Right lobe of liver (tissue), 6 donors: ENCODE measurements around the gene PDE9A. TPM values are rescaled to one million over a fixed set of nuclear protein-coding genes. Genes with fewer than 3 reads are reported as not detected.

Experiments used
- ATAC-seq, 4 donors: fragments of 200-7000 bp; cut with Tn5 transposase; one replicate each; pipeline ENCODE4 v1.9.1; 2020; ENCODE audit warnings: mild to moderate bottlenecking in 4 of 4, moderate library complexity in 4 of 4
- DNase-seq, 3 donors: peaks; one replicate each; pipeline ENCODE4 v3.0.0-alpha.2; 2020
- H3K27ac ChIP-seq, 3 donors: fragments of 200-600 bp; one replicate each; pipeline ENCODE4 v1.8.0; 2022
- H3K27me3 ChIP-seq, 2 donors: fragments of 200-600 bp; one replicate each; pipeline ENCODE4 v1.8.0; 2022
- H3K36me3 ChIP-seq, 4 donors: fragments of 200-600 bp; sonication (generic) in 1 of 4; one replicate each; pipeline versions ENCODE4 v1.5.1 to v1.8.0; 2017 to 2022; ENCODE audit warnings: control low read depth in 1 of 4
- H3K4me1 ChIP-seq, 4 donors: fragments of 200-600 bp; sonication (generic) in 1 of 4; one replicate each; pipeline versions ENCODE4 v1.5.1 to v1.8.0; 2017 to 2022; ENCODE audit warnings: control low read depth in 1 of 4
- H3K4me3 ChIP-seq, 3 donors: fragments of 200-600 bp; one replicate each; pipeline ENCODE4 v1.8.0; 2022
- H3K9me3 ChIP-seq, 4 donors: fragments of 200-600 bp; sonication (generic) in 1 of 4; one replicate each; pipeline versions ENCODE4 v1.5.1 to v1.8.0; 2017 to 2022; ENCODE audit warnings: control low read depth in 1 of 4
- POLR2A ChIP-seq: fragments of 450-650 bp; IDR thresholded peaks from one replicate; pipeline ENCODE4 v1.6.1; 2017; ENCODE audit warnings: antibody characterized with exemption, mild to moderate bottlenecking
- WGBS: methylation state at CpG from one replicate; pipeline ENCODE4 v1.1.6; 2018; ENCODE audit warnings: low coverage, low lambda C conversion rate; ENCODE audit not compliant: insufficient coverage; ENCODE audit errors: missing lambda C conversion rate; 5-methylcytosine and 5-hydroxymethylcytosine counted together
- intact Hi-C, 2 donors: fragments of 100-400 bp; cut with DNase I; formaldehyde crosslinking; loops; one replicate each; pipeline versions ENCODE4 v1.11.2 to v1.14.1; 2022
- total RNA-seq, 6 experiments: library from RNA; depleted of rRNA in 2 of 6; stranded (reverse); fragments of >200 nt in 2 of 6; fragmentation: NEBNext Ultra II Directional in 3 of 6; extraction: Animal tissue kit (Norgen Biotek cat#: 25700) in 3 of 6; gene quantifications; one replicate each; pipeline versions ENCODE4 v1.1.0 to v1.2.4, GENCODE V29; 2016 to 2023
- TF ChIP-seq, protein P1 (sequence below), 4 donors: fragments of 200-600 bp in 3 of 4; fragments of 450-650 bp in 1 of 4; IDR thresholded peaks; one replicate each; pipeline versions ENCODE4 v1.5.1 to v1.8.0; 2016 to 2022; ENCODE audit warnings: antibody characterized with exemption in 4 of 4, mild to moderate bottlenecking in 2 of 4
- donor health status: DM: no; HTN: yes; CAD: no.
- donor health status: DM: no; HTN: no; CAD: no.
- donor health status: DM: no; HTN: no; CAD: no.
- donor health status: DM: no; HTN: yes; CAD: no.
- donor health status: DM: no; HTN: yes; CAD: no.

The PDE9A gene
- total RNA-seq, 6 experiments from 2014 or later: 1.1 to 5.9 (median 3.3) TPM

DNA sequence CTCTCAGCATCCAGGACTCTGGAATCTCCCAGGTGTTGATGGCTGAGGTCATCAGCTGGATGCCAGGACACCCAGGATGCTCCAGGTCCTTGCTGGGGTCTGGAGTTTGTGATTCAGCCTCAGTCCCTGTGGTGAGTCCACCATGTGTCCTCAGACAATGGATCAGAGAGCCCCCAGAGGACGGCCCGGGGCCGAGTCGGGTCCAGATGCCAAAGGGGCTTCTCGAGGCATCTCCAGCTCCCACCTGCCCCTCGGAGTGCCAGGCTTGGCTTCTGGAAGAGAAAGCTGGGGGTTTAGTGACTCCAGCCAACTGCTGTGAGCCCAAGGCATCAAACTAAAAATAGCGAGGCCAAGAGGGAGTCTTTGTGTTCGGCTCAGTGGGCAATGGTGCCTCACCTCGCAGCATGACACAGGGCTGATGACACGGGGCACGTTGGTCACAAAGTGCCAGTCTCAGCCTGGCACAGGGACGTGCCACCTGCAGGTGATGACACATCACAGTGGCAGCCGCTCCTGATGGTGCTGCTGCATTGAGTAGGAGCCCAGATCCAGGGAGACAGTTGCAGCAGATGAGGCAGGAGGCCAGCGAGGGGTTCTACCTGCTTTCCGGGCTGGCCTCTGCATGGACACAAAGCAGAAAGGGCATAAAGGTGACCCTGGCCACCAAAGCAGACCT, 10.6 kb downstream of the PDE9A start:
- TF ChIP-seq, protein P1, sequence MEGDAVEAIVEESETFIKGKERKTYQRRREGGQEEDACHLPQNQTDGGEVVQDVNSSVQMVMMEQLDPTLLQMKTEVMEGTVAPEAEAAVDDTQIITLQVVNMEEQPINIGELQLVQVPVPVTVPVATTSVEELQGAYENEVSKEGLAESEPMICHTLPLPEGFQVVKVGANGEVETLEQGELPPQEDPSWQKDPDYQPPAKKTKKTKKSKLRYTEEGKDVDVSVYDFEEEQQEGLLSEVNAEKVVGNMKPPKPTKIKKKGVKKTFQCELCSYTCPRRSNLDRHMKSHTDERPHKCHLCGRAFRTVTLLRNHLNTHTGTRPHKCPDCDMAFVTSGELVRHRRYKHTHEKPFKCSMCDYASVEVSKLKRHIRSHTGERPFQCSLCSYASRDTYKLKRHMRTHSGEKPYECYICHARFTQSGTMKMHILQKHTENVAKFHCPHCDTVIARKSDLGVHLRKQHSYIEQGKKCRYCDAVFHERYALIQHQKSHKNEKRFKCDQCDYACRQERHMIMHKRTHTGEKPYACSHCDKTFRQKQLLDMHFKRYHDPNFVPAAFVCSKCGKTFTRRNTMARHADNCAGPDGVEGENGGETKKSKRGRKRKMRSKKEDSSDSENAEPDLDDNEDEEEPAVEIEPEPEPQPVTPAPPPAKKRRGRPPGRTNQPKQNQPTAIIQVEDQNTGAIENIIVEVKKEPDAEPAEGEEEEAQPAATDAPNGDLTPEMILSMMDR (IDR thresholded peaks at IDR 0.05): no peak
- no peak for TF ChIP-seq POLR2A
- H3K36me3 ChIP-seq: no peaks in the 10 kb centered on the region
- H3K27me3 ChIP-seq: no peaks in the 10 kb centered on the region
- ATAC-seq (peak in 1 of 4 donors; percentile 41), DNase-seq (no peak)
- no peak overlapping the region for H3K4me3 ChIP-seq
- H3K27ac ChIP-seq: no peak overlapping the region
- WGBS: 90% methylated on average over 2 of the region's 15 CpGs
- no peaks in the 10 kb centered on the region for H3K9me3 ChIP-seq
- intact Hi-C loops: no loop called here
- H3K4me1 ChIP-seq: no peaks in the 10 kb centered on the region

DNA sequence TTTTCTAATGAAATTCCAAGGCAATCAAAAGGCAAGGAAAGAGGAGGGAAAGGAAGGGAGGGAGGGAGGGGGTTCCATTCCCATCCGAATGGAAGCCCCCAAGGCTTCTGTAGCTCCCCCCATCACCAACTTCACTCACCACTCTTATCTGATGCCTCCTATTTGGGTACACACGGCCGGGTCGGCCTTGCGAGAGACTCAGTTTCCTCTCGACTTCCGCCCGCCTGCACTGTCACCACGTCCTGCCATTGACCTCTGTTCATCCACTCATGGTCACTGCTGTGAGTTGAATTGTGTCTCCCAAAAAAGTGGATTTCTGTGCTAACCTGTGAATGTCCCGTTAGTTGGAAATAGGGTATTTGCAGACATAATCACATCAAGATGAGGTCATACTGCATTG, 11.2 kb downstream of the PDE9A start:
- Histone ChIP-seq H3K9me3 (no peaks in the 10 kb centered on the region), H3K36me3 (no peaks in the 10 kb centered on the region), H3K27me3 (no peaks in the 10 kb centered on the region), H3K4me1 (no peaks in the 10 kb centered on the region), H3K4me3 (no peak overlapping the region), H3K27ac (no peak overlapping the region)
- intact Hi-C loops: no loop called here
- 86% methylated on average over 9 of the region's 10 CpGs for WGBS
- no peak for TF ChIP-seq POLR2A
- TF ChIP-seq, protein P1 (IDR thresholded peaks at IDR 0.05): no peak
- ATAC-seq (no peak), DNase-seq (no peak)

DNA sequence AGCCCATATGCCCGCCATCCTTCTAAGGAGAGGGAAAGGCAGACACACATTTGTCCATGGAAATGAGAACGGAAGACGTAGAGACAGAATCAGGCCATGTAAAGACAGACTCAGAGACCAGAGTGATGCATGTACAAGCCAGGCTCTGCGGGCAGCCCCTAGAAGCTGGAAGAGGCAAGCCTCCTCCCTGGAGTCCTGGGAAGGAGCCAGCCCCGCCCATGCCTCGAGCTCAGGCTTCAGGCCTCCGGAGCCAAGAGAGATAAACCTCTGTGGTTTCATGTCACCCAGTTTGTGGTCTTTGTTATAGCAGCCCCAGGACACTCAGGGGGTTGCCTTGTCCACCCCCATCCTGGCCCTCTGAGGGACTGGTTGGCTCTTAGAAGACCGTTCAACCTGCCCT, 11.6 kb downstream of the PDE9A start:
- no peak overlapping the region for H3K27ac ChIP-seq
- H3K36me3 ChIP-seq: no peaks in the 10 kb centered on the region
- no peak overlapping the region for H3K4me3 ChIP-seq
- intact Hi-C loops: no loop called here
- ATAC-seq: no peak
- TF ChIP-seq, protein P1 (IDR thresholded peaks at IDR 0.05): no peak
- WGBS: 93% methylated on average over 3 of the region's 8 CpGs
- H3K9me3 ChIP-seq: no peaks in the 10 kb centered on the region
- no peaks in the 10 kb centered on the region for H3K27me3 ChIP-seq
- no peaks in the 10 kb centered on the region for H3K4me1 ChIP-seq
- DNase-seq: no peak

DNA sequence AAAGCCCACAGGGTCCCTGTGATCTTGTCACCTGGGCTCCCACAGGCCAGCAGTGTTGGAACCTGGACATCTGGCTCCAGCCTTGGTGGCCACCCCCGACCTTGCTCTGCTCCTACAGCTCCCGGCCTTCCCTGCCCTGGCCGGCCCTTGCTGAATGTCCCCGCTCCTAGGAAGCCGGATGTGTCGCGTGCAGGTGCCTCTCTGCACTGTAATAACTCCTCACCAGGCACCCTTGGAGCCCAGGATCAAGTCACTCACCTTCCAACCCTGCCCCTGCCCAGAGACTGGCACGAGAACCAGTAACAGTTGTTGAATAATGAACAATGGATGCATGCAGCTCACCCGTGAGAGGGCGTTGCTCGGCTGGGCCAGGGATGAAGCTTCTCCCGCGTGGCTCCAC, 12.1 kb downstream of the PDE9A start:
- WGBS: 80% methylated on average over 1 of the region's 13 CpGs
- no peak for TF ChIP-seq POLR2A
- TF ChIP-seq, protein P1 (IDR thresholded peaks at IDR 0.05): no peak
- H3K4me1 ChIP-seq: no peaks in the 10 kb centered on the region
- DNase-seq (no peak), ATAC-seq (no peak)
- intact Hi-C loops: no loop called here
- no peak overlapping the region for H3K4me3 ChIP-seq
- H3K9me3 ChIP-seq: no peaks in the 10 kb centered on the region
- no peaks in the 10 kb centered on the region for H3K36me3 ChIP-seq
- no peaks in the 10 kb centered on the region for H3K27me3 ChIP-seq
- H3K27ac ChIP-seq: no peak overlapping the region
